HG03064 (cell line): ENCODE data around the gene CSAG2.
"Not testable (repeated sequence)": the region's sequence is repeated elsewhere in the genome, so short reads cannot be mapped to it uniquely, and the experiment has no call there.

Source experiments
- ATAC-seq: cut with Tn5 transposase; IDR thresholded peaks from one replicate; pipeline ENCODE4 v1.9.1; 2021; ENCODE audit warnings: low read depth; ENCODE audit not compliant: unreplicated experiment

The CSAG2 gene, protein sequence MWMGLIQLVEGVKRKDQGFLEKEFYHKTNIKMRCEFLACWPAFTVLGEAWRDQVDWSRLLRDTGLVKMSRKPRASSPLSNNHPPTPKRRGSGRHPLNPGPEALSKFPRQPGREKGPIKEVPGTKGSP

DNA sequence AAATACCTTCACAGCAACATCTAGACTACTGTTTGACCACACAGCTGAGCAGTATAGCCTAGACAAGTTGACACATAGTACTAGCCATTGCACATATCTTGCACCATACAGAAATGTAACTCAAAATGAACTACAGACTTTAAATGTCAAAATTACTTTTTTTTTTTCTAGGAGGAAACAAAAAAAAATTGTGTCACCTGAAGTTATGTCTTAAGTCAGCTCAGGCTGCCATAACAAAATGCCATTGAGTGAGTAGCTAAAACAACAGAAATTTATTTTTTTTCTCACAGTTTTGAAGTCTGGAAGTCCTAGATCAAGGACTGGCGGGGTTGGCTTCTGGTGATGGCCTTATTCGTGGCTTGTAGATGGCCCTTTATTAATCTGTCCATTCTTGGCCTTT lies at the start of gene CSAG2:
Gene CSAG2, minus strand, starts transcription at position 101 of the 400 bp plus-strand sequence. CDS start 161 bp downstream, outside the sequence.
- not testable (repeated sequence) for ATAC-seq

GRCh38 chrX:152754871-152755270 lies 45.8 kb upstream of the CSAG2 start:
- not testable (repeated sequence) for ATAC-seq

DNA sequence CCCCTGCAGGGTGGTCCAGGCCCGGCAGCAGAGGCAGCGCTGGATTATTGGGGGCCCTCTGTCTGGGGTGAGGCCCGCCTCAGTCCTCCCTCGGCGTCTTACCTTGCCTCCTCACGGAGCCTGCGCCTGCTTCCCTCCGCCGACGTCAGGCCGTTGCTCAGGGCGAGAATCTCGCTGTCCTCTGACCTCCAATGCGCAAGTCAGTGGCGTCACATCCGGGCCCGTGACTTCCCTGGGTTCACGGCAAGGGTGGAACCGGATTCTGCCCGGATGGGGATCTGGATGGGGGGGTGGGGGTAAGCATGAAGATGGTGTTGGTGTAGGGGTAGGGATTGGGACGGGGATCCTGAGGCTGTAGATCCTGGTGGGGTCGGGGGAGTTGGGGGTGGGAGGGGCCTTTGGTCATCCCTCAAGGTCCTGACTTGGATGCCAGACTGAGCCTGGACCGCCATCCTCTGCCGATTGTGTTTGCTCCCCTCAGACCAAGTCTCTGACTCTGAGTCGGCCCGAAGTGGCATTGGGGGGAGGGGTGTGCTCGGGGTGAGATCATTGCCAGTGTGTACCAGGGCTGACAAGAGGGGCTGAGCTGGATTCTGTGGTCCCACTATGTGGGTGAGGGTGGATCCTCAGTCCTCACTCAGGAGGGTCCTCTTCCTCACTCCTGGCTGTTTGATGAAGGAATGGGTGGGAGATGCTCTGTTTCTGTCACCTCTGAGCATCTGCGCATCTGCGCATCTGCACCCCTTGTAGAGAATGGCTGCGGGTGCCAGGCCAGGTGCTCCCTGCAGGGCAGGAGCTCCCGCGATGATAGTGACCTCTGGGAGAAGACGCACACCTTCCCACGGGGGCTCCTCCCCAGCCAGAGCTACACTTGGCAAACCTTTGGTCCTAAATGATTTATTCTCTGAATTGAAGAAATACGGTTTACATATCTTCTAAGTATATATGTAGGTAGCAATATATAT lies 44.9 kb upstream of the CSAG2 start, which contains the start of gene MAGEA2:
Gene MAGEA2, minus strand, starts transcription at position 157 of the 965 bp plus-strand sequence. CDS start 2,479 bp downstream, outside the sequence.
- ATAC-seq: not testable (repeated sequence)

DNA sequence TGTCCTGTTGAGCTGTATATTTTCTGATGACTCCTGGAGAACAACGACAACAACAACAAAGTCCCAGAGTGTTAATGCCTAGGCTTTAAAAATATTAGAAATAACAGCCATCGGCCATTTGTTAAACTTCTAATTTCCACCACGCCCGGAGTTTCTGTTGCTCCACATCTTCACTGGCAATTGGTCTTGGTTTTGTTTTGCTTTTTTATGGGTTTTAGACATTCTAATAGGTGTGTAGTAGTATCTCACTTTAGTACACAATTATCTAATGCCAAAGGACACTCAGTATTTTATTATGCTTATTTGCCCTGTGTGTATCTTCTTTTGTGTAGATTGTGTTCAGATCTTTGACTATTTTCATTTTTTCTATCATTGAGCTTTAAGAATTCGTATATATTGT lies 29.5 kb upstream of the CSAG2 start:
- ATAC-seq: no peak

DNA sequence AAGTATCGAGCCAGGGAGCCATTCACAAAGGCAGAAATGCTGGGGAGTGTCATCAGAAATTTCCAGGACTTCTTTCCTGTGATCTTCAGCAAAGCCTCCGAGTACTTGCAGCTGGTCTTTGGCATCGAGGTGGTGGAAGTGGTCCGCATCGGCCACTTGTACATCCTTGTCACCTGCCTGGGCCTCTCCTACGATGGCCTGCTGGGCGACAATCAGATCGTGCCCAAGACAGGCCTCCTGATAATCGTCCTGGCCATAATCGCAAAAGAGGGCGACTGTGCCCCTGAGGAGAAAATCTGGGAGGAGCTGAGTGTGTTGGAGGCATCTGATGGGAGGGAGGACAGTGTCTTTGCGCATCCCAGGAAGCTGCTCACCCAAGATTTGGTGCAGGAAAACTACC lies 27.5 kb upstream of the CSAG2 start:
- ATAC-seq: not testable (repeated sequence)

DNA sequence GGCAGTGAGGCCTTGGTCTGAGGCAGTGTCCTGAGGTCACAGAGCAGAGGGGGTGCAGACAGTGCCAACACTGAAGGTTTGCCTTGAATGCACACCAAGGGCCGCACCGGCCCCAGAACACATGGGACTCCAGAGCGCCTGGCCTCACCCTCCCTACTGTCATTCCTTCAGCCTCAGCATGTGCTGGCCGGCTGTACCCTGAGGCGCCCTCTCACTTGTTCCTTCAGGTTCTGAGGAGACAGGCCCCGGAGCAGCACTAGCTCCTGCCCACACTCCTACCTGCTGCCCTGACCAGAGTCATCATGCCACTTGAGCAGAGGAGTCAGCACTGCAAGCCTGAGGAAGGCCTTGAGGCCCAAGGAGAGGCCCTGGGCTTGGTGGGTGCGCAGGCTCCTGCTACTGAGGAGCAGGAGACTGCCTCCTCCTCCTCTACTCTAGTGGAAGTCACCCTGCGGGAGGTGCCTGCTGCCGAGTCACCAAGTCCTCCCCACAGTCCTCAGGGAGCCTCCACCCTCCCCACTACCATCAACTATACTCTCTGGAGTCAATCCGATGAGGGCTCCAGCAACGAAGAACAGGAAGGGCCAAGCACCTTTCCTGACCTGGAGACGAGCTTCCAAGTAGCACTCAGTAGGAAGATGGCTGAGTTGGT lies 26.9 kb upstream of the CSAG2 start:
- no peak for ATAC-seq

GRCh38 chrX:152735101-152735500 lies 26.0 kb upstream of the CSAG2 start:
- ATAC-seq: no peak

GRCh38 chrX:152734143-152734858 lies 25.2 kb upstream of the CSAG2 start:
- not testable (repeated sequence) for ATAC-seq

- ATAC-seq: no peak
These were observed 24.3 kb upstream of the CSAG2 start, which contains the start of the genes CSAG1 and MAGEA12 for GRCh38 chrX:152733261-152733975. CSAG1 (minus strand) TSS chrX:152733721; CDS start chrX:152732460, 1,261 bp downstream. MAGEA12 (plus strand) TSS chrX:152733757; CDS start chrX:152736162, 2,405 bp downstream.

DNA sequence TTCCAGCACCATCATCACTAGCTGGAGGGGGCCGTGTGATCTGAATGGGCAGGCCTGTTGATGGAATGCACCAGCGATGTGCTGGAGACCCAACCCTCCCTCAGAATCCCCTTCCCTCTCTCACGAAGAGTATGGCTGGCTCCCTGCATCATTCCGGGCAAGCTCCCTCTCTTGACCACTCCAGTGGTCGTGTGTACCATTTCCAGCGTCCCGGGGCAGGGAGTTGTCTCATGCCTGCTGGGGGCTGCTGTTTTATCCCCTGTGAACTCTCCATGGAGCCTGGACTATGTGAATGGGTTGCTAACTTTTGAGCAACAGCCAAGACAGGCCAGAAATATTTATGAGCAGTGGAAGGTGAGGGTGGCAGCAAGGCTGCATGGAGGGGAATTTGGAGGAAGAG lies 16.3 kb upstream of the CSAG2 start:
- no peak for ATAC-seq

- ATAC-seq: not testable (repeated sequence)
These were observed 5.0 kb upstream of the CSAG2 start, which contains the start of gene MAGEA2B for GRCh38 chrX:152713815-152714787. MAGEA2B (plus strand) TSS chrX:152714628; CDS start chrX:152717107, 2,479 bp downstream.

GRCh38 chrX:152713195-152713594 lies 4.1 kb upstream of the CSAG2 start:
- not testable (repeated sequence) for ATAC-seq

DNA sequence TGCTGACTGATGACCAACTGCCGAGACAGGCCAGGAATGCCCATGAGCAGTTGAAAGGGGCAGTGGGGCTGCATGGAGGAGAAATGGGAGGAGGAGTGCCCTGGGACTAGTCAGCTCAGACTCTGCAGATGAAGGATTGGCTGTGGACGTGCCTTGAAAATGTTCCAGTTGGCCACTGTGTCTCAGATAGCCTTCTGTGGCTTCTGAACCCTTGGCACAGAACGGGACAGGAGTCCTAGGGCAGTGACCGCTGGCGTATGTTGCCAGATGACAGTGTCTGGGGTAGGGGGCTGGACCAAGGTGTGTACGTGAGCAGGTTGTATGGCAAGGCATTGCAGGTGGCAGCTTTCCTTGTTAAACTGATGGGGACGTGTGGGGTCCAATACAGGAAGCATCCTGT lies 2.6 kb downstream of the CSAG2 start:
- ATAC-seq: not testable (repeated sequence)

GRCh38 chrX:152700390-152700789 lies 8.7 kb downstream of the CSAG2 start:
- ATAC-seq: not testable (repeated sequence)

DNA sequence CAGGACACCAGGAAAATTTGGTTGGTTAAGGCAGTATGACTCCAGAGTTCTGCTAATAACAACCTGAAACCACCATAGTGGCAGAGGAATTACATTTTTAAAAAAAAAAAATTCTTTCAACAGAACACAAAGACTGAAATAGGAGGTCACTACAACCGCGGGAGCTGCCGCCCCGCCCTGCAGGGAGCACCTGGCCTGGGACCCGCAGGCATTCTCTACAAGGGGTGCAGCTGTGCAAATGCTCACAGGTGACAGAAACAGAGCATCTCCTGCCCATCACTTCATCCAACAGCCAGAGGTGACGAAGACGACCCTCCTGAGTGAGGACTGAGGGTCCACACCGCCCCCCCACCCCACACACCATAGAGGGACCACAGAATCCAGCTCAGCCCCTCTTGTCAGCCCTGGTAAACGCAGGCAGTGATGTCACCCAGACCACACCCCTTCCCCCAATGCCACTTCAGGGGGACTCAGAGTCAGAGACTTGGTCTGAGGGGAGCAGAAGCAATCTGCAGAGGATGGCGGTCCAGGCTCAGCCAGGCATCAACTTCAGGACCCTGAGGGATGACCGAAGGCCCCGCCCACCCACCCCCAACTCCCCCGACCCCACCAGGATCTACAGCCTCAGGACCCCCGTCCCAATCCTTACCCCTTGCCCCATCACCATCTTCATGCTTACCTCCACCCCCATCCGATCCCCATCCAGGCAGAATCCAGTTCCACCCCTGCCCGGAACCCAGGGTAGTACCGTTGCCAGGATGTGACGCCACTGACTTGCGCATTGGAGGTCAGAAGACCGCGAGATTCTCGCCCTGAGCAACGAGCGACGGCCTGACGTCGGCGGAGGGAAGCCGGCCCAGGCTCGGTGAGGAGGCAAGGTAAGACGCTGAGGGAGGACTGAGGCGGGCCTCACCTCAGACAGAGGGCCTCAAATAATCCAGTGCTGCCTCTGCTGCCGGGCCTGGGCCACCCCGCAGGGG lies 10.8 kb downstream of the CSAG2 start, which contains the start of gene MAGEA3:
Gene MAGEA3, plus strand, starts transcription at position 843 of the 980 bp plus-strand sequence. CDS start 2,039 bp downstream, outside the sequence.
- ATAC-seq: not testable (repeated sequence)

DNA sequence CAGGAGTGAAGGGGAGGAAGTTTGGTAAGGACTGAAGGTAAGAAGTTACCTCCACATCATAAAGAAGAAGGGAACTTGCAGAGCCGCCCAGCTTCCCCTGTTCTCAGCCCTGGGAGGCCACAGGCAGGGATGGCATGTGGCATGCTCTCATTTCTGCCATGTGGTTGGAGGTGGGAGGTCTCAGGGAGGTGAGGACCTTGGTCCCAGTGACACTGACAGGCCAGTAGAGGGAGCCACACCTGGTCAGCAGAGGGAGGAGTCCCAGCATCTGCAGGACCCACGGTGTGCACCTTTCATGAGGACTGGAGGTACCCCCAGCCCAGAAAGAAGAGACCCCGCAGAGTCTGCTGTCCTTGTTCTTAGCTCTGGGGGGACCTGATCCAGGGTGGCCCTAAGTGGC lies 28.1 kb downstream of the CSAG2 start:
- not testable (repeated sequence) for ATAC-seq

DNA sequence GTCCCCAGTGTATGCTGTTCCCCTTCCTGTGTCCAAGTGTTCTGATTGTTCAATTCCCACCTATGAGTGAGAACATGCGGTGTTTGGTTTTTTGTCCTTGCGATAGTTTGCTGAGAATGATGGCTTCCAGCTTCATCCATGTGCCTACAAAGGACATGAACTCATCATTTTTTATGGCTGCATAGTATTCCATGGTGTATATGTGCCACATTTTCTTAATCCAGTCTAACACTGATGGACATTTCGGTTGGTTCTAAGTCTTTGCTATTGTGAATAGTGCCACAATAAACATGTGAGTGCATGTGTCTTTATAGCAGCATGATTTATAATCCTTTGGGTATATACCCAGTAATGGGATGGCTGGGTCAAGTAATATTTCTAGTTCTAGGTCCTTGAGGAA lies 34.4 kb downstream of the CSAG2 start:
- ATAC-seq: not testable (repeated sequence)
